Adrenal gland (tissue), 5 donors: Measurements from ENCODE around the gene GJC1.

Experiments
- CTCF ChIP-seq, 6 experiments: fragments of 450-650 bp in 4 of 6; fragments of 200-600 bp in 2 of 6; sonication (generic) in 1 of 6; IDR thresholded peaks; 1 replicate in 5 of 6; 2 replicates in 1 of 6; pipeline versions ENCODE4 v1.5.1 to v1.8.0; 2016 to 2021; ENCODE audit warnings: antibody characterized with exemption in 6 of 6, mild to moderate bottlenecking in 2 of 6, moderate library complexity in 1 of 6
- POLR2A ChIP-seq, 2 donors: fragments of 450-650 bp; IDR thresholded peaks; one replicate each; pipeline ENCODE4 v1.6.1; 2017; ENCODE audit warnings: antibody characterized with exemption in 2 of 2, mild to moderate bottlenecking in 2 of 2, moderate library complexity in 1 of 2
- donor health status: DM: no; HTN: no; CAD: no.

GRCh38 chr17:44761932-44762810 lies 67.9 kb downstream of the GJC1 start:
- TF ChIP-seq CTCF (IDR thresholded peaks at IDR 0.05) (no peak), POLR2A (IDR thresholded peaks at IDR 0.05) (no peak)
